Smooth muscle cell of the umbilical artery (primary cell): ENCODE data around the gene CLTB. TPM values are rescaled to one million over a fixed set of nuclear protein-coding genes. Genes with fewer than 3 reads are reported as not detected.

ENCODE experiments used
- total RNA-seq: library from RNA; depleted of rRNA; stranded (reverse); fragments of >200 nt; gene quantifications from 2 replicates; pipeline ENCODE4 v1.2.3, GENCODE V29; 2014

CLTB gene
- total RNA-seq: 72.2 and 86.4 TPM in 2 replicates

GRCh38 chr5:176415952-176416924, at the start of gene CLTB:
Gene CLTB (minus strand): TSS chr5:176416539. CDS start chr5:176416363, 176 bp downstream.

GRCh38 chr5:176447978-176448608, 31.8 kb upstream of the CLTB start, which contains the start of gene FAF2:
Gene FAF2 (plus strand): TSS chr5:176448385. CDS start chr5:176448408, 23 bp downstream.

GRCh38 chr5:176388444-176389134, 27.8 kb downstream of the CLTB start, which contains the start of the genes HIGD2A and NOP16:
Gene HIGD2A (plus strand): TSS chr5:176388751. CDS start chr5:176388820, 69 bp downstream.
Gene NOP16 (minus strand): TSS chr5:176388598. CDS start chr5:176388539, 59 bp downstream.

GRCh38 chr5:176365351-176366231, 50.7 kb downstream of the CLTB start, which contains the start of gene ARL10:
Gene ARL10 (plus strand): TSS chr5:176365487. CDS start chr5:176365564, 77 bp downstream.

GRCh38 chr5:176361437-176362232, 54.7 kb downstream of the CLTB start, which contains the start of gene KIAA1191:
Gene KIAA1191 (minus strand): TSS chr5:176361764. CDS start chr5:176359508, 2,256 bp downstream.

Other genes with a start within 250 kb of the CLTB start
- 7.4 and 9.4 TPM in 2 replicates for gene SIMC1, start 178.1 kb downstream of the CLTB start, total RNA-seq
- gene KIAA1191, start 54.8 kb downstream of the CLTB start, total RNA-seq: 76.3 and 103 TPM in 2 replicates
- gene ARL10, start 51.1 kb downstream of the CLTB start, total RNA-seq: 23.8 and 25.2 TPM in 2 replicates
- gene NOP16, start 27.9 kb downstream of the CLTB start, total RNA-seq: 6.8 and 10.7 TPM in 2 replicates
- 15.4 and 21.3 TPM in 2 replicates for gene HIGD2A, start 27.8 kb downstream of the CLTB start, total RNA-seq
- gene FAF2, start 31.8 kb upstream of the CLTB start, total RNA-seq: 39.5 and 48.1 TPM in 2 replicates
- 2.1 and 4.6 TPM in 2 replicates for gene RNF44, start 120.9 kb upstream of the CLTB start, total RNA-seq
- 0.05 TPM in 1 of 2 replicates, not detected in the other for gene CDHR2, start 132.8 kb upstream of the CLTB start, total RNA-seq
- 1.8 and 7.3 TPM in 2 replicates for gene GPRIN1, start 193.6 kb upstream of the CLTB start, total RNA-seq
- gene SNCB, start 214.0 kb upstream of the CLTB start, total RNA-seq: 0.18 TPM in 1 of 2 replicates, not detected in the other
- gene EIF4E1B, start 214.1 kb upstream of the CLTB start, total RNA-seq: not detected in 2 replicates
- 33.3 and 37.6 TPM in 2 replicates for gene TSPAN17, start 230.9 kb upstream of the CLTB start, total RNA-seq